WTC11 (cell line): ENCODE measurements around the gene UGT2A1. TPM values are rescaled to one million over a fixed set of nuclear protein-coding genes. Genes with fewer than 3 reads are reported as not detected.

Experiments
- ATAC-seq: fragments of 200-7000 bp; cut with Tn5 transposase; 2 replicates; pipeline ENCODE4 v1.10.0; 2021; ENCODE audit warnings: mild to moderate bottlenecking, moderate library complexity
- CTCF ChIA-PET: fragments of 300-600 bp; sonication (Branson Sonifier 250); formaldehyde crosslinking; loops from one replicate; lab custom pipeline; 2021; ENCODE audit warnings: antibody characterized with exemption; lab: Charles Lee
- POLR2A ChIA-PET: fragments of 350-600 bp; sonication (Branson Sonifier 250); formaldehyde crosslinking; loops from one replicate; lab custom pipeline; 2021; ENCODE audit warnings: antibody characterized with exemption; lab: Charles Lee
- DNase-seq: peaks from one replicate; pipeline ENCODE4 v3.0.0; 2021; ENCODE audit warnings: low spot score
- H3K27ac Mint-ChIP-seq: 2 replicates; pipeline ENCODE4 v1.8.0; 2021; ENCODE audit warnings: mixed read lengths
- H3K27me3 Mint-ChIP-seq: 2 replicates; pipeline ENCODE4 v1.8.0; 2021; ENCODE audit warnings: low read depth, mild to moderate bottlenecking, moderate library complexity, mixed read lengths
- H3K36me3 Mint-ChIP-seq: 2 replicates; pipeline ENCODE4 v1.8.0; 2021; ENCODE audit warnings: mixed read lengths
- H3K4me1 Mint-ChIP-seq: 2 replicates; pipeline ENCODE4 v1.8.0; 2022; ENCODE audit warnings: mixed read lengths
- H3K4me3 Mint-ChIP-seq: 2 replicates; pipeline ENCODE4 v1.8.0; 2021; ENCODE audit warnings: mild to moderate bottlenecking, moderate library complexity, mixed read lengths
- H3K9me3 Mint-ChIP-seq: 2 replicates; pipeline ENCODE4 v1.8.0; 2021; ENCODE audit warnings: mixed read lengths
- CREB1 ChIP-seq: sonication (generic); formaldehyde crosslinking; IDR thresholded peaks from 2 replicates; pipeline ENCODE4 v1.8.0; 2023; ENCODE audit warnings: mild to moderate bottlenecking, missing genetic modification reagents
- ETV6 ChIP-seq: sonication (generic); formaldehyde crosslinking; IDR thresholded peaks from 2 replicates; pipeline ENCODE4 v1.8.1; 2022; ENCODE audit warnings: mild to moderate bottlenecking, missing genetic modification reagents
- FOXP4 ChIP-seq: sonication (generic); formaldehyde crosslinking; IDR thresholded peaks from 2 replicates; pipeline ENCODE4 v1.8.0; 2022; ENCODE audit warnings: mild to moderate bottlenecking, missing genetic modification reagents
- GTF2I ChIP-seq: fragments of 250-450 bp; sonication (Bioruptor Pico); conservative IDR thresholded peaks from 2 replicates; pipeline ENCODE4 v1.4.0; 2021; ENCODE audit warnings: mild to moderate bottlenecking
- JAZF1 ChIP-seq: fragments of 250-450 bp; sonication (Bioruptor Pico); IDR thresholded peaks from 2 replicates; pipeline ENCODE4 v1.9.0; 2021; ENCODE audit warnings: moderate library complexity, mild to moderate bottlenecking, inconsistent platforms
- NFATC4 ChIP-seq: fragments of 250-450 bp; sonication (Bioruptor Pico); IDR thresholded peaks from 2 replicates; pipeline ENCODE4 v1.9.0; 2021; ENCODE audit warnings: mild to moderate bottlenecking
- NFE2L1 ChIP-seq: sonication (generic); formaldehyde crosslinking; IDR thresholded peaks from 2 replicates; pipeline ENCODE4 v1.8.1; 2023; ENCODE audit warnings: missing genetic modification reagents
- PRRX2 ChIP-seq: fragments of 250-450 bp; sonication (Bioruptor Pico); IDR thresholded peaks from 2 replicates; pipeline ENCODE4 v1.8.0; 2021; ENCODE audit warnings: mild to moderate bottlenecking
- SMAD4 ChIP-seq: sonication (generic); formaldehyde crosslinking; IDR thresholded peaks from 2 replicates; pipeline ENCODE4 v1.8.0; 2022; ENCODE audit warnings: mild to moderate bottlenecking, missing genetic modification reagents
- TCF7 ChIP-seq: sonication (generic); formaldehyde crosslinking; IDR thresholded peaks from 2 replicates; pipeline ENCODE4 v1.8.0; 2022; ENCODE audit warnings: mild to moderate bottlenecking, low read depth, missing genetic modification reagents, moderate library complexity
- ZBTB21 ChIP-seq: sonication (generic); formaldehyde crosslinking; IDR thresholded peaks from 2 replicates; pipeline ENCODE4 v1.8.1; 2023; ENCODE audit warnings: mild to moderate bottlenecking, missing genetic modification reagents, borderline replicate concordance
- ZNF121 ChIP-seq: sonication (generic); formaldehyde crosslinking; IDR thresholded peaks from 2 replicates; pipeline ENCODE4 v1.8.0; 2023; ENCODE audit warnings: missing genetic modification reagents
- ZNF416 ChIP-seq: fragments of 250-450 bp; sonication (Bioruptor Pico); IDR thresholded peaks from 2 replicates; pipeline ENCODE4 v1.9.0; 2021; ENCODE audit warnings: mild to moderate bottlenecking, inconsistent platforms
- ZNF671 ChIP-seq: fragments of 250-450 bp; sonication (Bioruptor Pico); IDR thresholded peaks from 2 replicates; pipeline ENCODE4 v1.8.0; 2021; ENCODE audit warnings: mild to moderate bottlenecking
- total RNA-seq: library from RNA; stranded (reverse); gene quantifications from 3 replicates; pipeline ENCODE4 v1.2.3, GENCODE V29; 2021
- TF ChIP-seq, protein P1 (sequence below): sonication (generic); formaldehyde crosslinking; IDR thresholded peaks from 2 replicates; pipeline ENCODE4 v1.8.0; 2023; ENCODE audit warnings: mild to moderate bottlenecking, missing genetic modification reagents
- TF ChIP-seq, protein P2 (sequence below): fragments of 250-450 bp; sonication (Bioruptor Pico); IDR thresholded peaks from 2 replicates; pipeline ENCODE4 v2.1.2; 2022; ENCODE audit warnings: mild to moderate bottlenecking, moderate library complexity
- TF ChIP-seq, protein P3 (sequence below): sonication (generic); formaldehyde crosslinking; IDR thresholded peaks from 2 replicates; pipeline ENCODE4 v1.8.0; 2023; ENCODE audit warnings: missing genetic modification reagents, mild to moderate bottlenecking, borderline replicate concordance
- TF ChIP-seq, protein P4 (sequence below): sonication (generic); formaldehyde crosslinking; IDR thresholded peaks from 2 replicates; pipeline ENCODE4 v1.8.1; 2022; ENCODE audit warnings: low read depth, mild to moderate bottlenecking, moderate library complexity, missing genetic modification reagents, borderline replicate concordance
- TF ChIP-seq, protein P5 (sequence below): sonication (generic); formaldehyde crosslinking; IDR thresholded peaks from 2 replicates; pipeline ENCODE4 v1.8.1; 2023; ENCODE audit warnings: mild to moderate bottlenecking, missing genetic modification reagents, moderate library complexity
- TF ChIP-seq, protein P6 (sequence below): fragments of 250-450 bp; sonication (Bioruptor Pico); IDR thresholded peaks from 2 replicates; pipeline ENCODE4 v1.9.0; 2021; ENCODE audit warnings: mild to moderate bottlenecking

The UGT2A1 gene
- total RNA-seq, 1 experiment from 2014 or later, result 0.81 TPM

- no peaks in the 10 kb centered on the region for H3K9me3 Mint-ChIP-seq
- TF ChIP-seq, protein P1, sequence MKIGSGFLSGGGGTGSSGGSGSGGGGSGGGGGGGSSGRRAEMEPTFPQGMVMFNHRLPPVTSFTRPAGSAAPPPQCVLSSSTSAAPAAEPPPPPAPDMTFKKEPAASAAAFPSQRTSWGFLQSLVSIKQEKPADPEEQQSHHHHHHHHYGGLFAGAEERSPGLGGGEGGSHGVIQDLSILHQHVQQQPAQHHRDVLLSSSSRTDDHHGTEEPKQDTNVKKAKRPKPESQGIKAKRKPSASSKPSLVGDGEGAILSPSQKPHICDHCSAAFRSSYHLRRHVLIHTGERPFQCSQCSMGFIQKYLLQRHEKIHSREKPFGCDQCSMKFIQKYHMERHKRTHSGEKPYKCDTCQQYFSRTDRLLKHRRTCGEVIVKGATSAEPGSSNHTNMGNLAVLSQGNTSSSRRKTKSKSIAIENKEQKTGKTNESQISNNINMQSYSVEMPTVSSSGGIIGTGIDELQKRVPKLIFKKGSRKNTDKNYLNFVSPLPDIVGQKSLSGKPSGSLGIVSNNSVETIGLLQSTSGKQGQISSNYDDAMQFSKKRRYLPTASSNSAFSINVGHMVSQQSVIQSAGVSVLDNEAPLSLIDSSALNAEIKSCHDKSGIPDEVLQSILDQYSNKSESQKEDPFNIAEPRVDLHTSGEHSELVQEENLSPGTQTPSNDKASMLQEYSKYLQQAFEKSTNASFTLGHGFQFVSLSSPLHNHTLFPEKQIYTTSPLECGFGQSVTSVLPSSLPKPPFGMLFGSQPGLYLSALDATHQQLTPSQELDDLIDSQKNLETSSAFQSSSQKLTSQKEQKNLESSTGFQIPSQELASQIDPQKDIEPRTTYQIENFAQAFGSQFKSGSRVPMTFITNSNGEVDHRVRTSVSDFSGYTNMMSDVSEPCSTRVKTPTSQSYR (CRISPR knock-in tag), result no peak
- TF ChIP-seq FOXP4 (CRISPR knock-in tag) (no peak), GTF2I (CRISPR knock-in tag) (no peak)
- no peaks in the 10 kb centered on the region for H3K4me1 Mint-ChIP-seq
- no peak overlapping the region for H3K4me3 Mint-ChIP-seq
- ATAC-seq (no peak), DNase-seq (no peak)
- H3K27me3 Mint-ChIP-seq, result no peaks in the 10 kb centered on the region
- ChIA-PET POLR2A (no interaction called here), CTCF (no interaction called here)
- H3K27ac Mint-ChIP-seq, result no peak overlapping the region
- no peaks in the 10 kb centered on the region for H3K36me3 Mint-ChIP-seq
Measured at GRCh38 chr4:69649629-69650028, 3.4 kb downstream of the UGT2A1 start.

GRCh38 chr4:69649207-69649606 lies 3.8 kb downstream of the UGT2A1 start:
- CTCF ChIA-PET, result no interaction called here
- no peaks in the 10 kb centered on the region for H3K9me3 Mint-ChIP-seq
- H3K4me1 Mint-ChIP-seq, result no peaks in the 10 kb centered on the region
- H3K27ac Mint-ChIP-seq, result no peak overlapping the region
- POLR2A ChIA-PET, result no interaction called here
- no peaks in the 10 kb centered on the region for H3K36me3 Mint-ChIP-seq
- no peak for ATAC-seq
- no peaks in the 10 kb centered on the region for H3K27me3 Mint-ChIP-seq
- DNase-seq, result no peak
- H3K4me3 Mint-ChIP-seq, result no peak overlapping the region
- no peak for TF ChIP-seq ZNF671 (CRISPR knock-in tag)
- TF ChIP-seq, protein P2, sequence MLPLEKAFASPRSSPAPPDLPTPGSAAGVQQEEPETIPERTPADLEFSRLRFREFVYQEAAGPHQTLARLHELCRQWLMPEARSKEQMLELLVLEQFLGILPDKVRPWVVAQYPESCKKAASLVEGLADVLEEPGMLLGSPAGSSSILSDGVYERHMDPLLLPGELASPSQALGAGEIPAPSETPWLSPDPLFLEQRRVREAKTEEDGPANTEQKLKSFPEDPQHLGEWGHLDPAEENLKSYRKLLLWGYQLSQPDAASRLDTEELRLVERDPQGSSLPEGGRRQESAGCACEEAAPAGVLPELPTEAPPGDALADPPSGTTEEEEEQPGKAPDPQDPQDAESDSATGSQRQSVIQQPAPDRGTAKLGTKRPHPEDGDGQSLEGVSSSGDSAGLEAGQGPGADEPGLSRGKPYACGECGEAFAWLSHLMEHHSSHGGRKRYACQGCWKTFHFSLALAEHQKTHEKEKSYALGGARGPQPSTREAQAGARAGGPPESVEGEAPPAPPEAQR (CRISPR knock-in tag), result no peak
- no peak for TF ChIP-seq ETV6 (CRISPR knock-in tag)
- TF ChIP-seq, protein P3, sequence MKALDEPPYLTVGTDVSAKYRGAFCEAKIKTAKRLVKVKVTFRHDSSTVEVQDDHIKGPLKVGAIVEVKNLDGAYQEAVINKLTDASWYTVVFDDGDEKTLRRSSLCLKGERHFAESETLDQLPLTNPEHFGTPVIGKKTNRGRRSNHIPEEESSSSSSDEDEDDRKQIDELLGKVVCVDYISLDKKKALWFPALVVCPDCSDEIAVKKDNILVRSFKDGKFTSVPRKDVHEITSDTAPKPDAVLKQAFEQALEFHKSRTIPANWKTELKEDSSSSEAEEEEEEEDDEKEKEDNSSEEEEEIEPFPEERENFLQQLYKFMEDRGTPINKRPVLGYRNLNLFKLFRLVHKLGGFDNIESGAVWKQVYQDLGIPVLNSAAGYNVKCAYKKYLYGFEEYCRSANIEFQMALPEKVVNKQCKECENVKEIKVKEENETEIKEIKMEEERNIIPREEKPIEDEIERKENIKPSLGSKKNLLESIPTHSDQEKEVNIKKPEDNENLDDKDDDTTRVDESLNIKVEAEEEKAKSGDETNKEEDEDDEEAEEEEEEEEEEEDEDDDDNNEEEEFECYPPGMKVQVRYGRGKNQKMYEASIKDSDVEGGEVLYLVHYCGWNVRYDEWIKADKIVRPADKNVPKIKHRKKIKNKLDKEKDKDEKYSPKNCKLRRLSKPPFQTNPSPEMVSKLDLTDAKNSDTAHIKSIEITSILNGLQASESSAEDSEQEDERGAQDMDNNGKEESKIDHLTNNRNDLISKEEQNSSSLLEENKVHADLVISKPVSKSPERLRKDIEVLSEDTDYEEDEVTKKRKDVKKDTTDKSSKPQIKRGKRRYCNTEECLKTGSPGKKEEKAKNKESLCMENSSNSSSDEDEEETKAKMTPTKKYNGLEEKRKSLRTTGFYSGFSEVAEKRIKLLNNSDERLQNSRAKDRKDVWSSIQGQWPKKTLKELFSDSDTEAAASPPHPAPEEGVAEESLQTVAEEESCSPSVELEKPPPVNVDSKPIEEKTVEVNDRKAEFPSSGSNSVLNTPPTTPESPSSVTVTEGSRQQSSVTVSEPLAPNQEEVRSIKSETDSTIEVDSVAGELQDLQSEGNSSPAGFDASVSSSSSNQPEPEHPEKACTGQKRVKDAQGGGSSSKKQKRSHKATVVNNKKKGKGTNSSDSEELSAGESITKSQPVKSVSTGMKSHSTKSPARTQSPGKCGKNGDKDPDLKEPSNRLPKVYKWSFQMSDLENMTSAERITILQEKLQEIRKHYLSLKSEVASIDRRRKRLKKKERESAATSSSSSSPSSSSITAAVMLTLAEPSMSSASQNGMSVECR, result no peak
- TF ChIP-seq, protein P4, sequence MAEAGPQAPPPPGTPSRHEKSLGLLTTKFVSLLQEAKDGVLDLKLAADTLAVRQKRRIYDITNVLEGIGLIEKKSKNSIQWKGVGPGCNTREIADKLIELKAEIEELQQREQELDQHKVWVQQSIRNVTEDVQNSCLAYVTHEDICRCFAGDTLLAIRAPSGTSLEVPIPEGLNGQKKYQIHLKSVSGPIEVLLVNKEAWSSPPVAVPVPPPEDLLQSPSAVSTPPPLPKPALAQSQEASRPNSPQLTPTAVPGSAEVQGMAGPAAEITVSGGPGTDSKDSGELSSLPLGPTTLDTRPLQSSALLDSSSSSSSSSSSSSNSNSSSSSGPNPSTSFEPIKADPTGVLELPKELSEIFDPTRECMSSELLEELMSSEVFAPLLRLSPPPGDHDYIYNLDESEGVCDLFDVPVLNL (CRISPR knock-in tag), result no peak
- TF ChIP-seq, protein P5, sequence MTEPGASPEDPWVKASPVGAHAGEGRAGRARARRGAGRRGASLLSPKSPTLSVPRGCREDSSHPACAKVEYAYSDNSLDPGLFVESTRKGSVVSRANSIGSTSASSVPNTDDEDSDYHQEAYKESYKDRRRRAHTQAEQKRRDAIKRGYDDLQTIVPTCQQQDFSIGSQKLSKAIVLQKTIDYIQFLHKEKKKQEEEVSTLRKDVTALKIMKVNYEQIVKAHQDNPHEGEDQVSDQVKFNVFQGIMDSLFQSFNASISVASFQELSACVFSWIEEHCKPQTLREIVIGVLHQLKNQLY (CRISPR knock-in tag), result no peak
- no peak for TF ChIP-seq NFE2L1
- TF ChIP-seq SMAD4 (CRISPR knock-in tag), result no peak
- TF ChIP-seq NFATC4 (CRISPR knock-in tag), result no peak
- no peak for TF ChIP-seq PRRX2
- no peak for TF ChIP-seq ZBTB21 (CRISPR knock-in tag)
- TF ChIP-seq ZNF416 (CRISPR knock-in tag), result no peak
- no peak for TF ChIP-seq ZNF121 (CRISPR knock-in tag)
- TF ChIP-seq, protein P6, sequence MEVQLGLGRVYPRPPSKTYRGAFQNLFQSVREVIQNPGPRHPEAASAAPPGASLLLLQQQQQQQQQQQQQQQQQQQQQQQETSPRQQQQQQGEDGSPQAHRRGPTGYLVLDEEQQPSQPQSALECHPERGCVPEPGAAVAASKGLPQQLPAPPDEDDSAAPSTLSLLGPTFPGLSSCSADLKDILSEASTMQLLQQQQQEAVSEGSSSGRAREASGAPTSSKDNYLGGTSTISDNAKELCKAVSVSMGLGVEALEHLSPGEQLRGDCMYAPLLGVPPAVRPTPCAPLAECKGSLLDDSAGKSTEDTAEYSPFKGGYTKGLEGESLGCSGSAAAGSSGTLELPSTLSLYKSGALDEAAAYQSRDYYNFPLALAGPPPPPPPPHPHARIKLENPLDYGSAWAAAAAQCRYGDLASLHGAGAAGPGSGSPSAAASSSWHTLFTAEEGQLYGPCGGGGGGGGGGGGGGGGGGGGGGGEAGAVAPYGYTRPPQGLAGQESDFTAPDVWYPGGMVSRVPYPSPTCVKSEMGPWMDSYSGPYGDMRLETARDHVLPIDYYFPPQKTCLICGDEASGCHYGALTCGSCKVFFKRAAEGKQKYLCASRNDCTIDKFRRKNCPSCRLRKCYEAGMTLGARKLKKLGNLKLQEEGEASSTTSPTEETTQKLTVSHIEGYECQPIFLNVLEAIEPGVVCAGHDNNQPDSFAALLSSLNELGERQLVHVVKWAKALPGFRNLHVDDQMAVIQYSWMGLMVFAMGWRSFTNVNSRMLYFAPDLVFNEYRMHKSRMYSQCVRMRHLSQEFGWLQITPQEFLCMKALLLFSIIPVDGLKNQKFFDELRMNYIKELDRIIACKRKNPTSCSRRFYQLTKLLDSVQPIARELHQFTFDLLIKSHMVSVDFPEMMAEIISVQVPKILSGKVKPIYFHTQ (CRISPR knock-in tag), result no peak
- no peak for TF ChIP-seq CREB1 (CRISPR knock-in tag)
- no peak for TF ChIP-seq TCF7 (CRISPR knock-in tag)
- TF ChIP-seq JAZF1 (CRISPR knock-in tag), result no peak
